ENCODE data around the gene CBFB. TPM values are rescaled to one million over a fixed set of nuclear protein-coding genes. Genes with fewer than 3 reads are reported as not detected.

The CBFB gene
- total and polyA plus RNA-seq, 2 of the 13 experiments (the other 11 are each of a cell fraction or from before 2014, with no cell fraction given), result 22.1 to 70.8 TPM

DNA sequence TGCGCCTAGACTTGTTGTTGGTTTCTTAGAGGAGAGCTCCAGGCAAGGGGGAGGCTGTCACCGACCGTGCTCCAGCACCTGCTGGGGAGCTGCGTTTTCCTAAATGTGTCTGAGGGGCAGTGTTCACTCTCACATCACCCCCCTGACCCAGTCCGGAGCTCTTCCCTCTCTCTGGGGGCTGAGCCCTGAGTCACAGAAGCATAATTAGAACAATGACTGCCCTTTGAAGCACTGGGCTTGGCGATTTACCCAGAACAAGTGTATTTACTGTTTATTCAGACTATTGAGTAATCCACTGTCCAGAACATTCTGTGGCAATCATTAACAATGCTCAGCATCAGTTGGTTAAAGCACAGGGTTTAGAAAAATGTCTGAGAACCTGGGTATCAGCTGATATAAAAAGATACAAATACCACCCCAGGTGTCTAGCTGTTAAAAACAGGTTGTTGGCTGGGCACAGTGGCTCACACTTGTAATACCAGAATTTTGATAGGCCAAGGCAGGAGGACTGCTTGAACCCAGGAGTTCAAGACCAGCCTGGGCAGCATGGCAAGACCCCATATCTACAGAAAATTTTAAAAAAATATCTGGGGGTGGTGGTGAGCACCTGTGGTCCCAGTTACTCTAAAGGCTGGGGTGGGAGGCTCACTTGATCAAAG is 32.5 kb upstream of the CBFB start (continued):
- TF ChIP-seq MZF1 (CRISPR knock-in tag; IDR thresholded peaks at IDR 0.05; ENCODE audit: borderline replicate concordance) (no peak), ZNF562 (CRISPR knock-in tag; IDR thresholded peaks at IDR 0.05; ENCODE audit: borderline replicate concordance) (no peak), HOXD1 (CRISPR knock-in tag; IDR thresholded peaks at IDR 0.05) (peak; percentile 50; the same call in 1 of the 2 replicates), JUNB (CRISPR knock-in tag; IDR thresholded peaks at IDR 0.05; ENCODE audit: borderline replicate concordance) (no peak), ARNTL (CRISPR knock-in tag; IDR thresholded peaks at IDR 0.05) (no peak; the same call in 1 of the 2 replicates), RXRB (CRISPR knock-in tag; IDR thresholded peaks at IDR 0.05; ENCODE audit: borderline replicate concordance) (peak; percentile 81), MIER2 (CRISPR knock-in tag; IDR thresholded peaks at IDR 0.05) (no peak), HIVEP1 (CRISPR knock-in tag; IDR thresholded peaks at IDR 0.05) (no peak), ZNF460 (CRISPR knock-in tag; IDR thresholded peaks at IDR 0.05; ENCODE audit: borderline replicate concordance) (no peak), FOXM1 (CRISPR knock-in tag; IDR thresholded peaks at IDR 0.05) (no peak), CCAR2 (optimal IDR thresholded peaks at IDR 0.05; ENCODE audit: low read depth, low read length) (peak; percentile 39), ZNF253 (CRISPR knock-in tag; IDR thresholded peaks at IDR 0.05; ENCODE audit: borderline replicate concordance) (no peak), ZSCAN30 (CRISPR knock-in tag; IDR thresholded peaks at IDR 0.05) (no peak), NR2F1 (CRISPR knock-in tag; IDR thresholded peaks at IDR 0.05) (no peak), THAP11 (CRISPR knock-in tag; IDR thresholded peaks at IDR 0.05) (peak; percentile 76), POGZ (CRISPR knock-in tag; IDR thresholded peaks at IDR 0.05) (peak; percentile 41; the same call in 1 of the 2 replicates), MYNN (CRISPR knock-in tag; IDR thresholded peaks at IDR 0.05; ENCODE audit: low read depth) (no peak), HMGA1 (CRISPR knock-in tag; conservative IDR thresholded peaks at IDR 0.05) (no peak), ZNF20 (CRISPR knock-in tag; IDR thresholded peaks at IDR 0.05) (no peak), XRCC5 (optimal IDR thresholded peaks at IDR 0.05; ENCODE audit: low read length) (peak; percentile 53), ZNF263 (CRISPR knock-in tag; IDR thresholded peaks at IDR 0.05) (0 out of 2 replicates have a peak, but pooled peaks have one; percentile 15), ZNF672 (CRISPR knock-in tag; IDR thresholded peaks at IDR 0.05) (no peak), ZNF569 (CRISPR knock-in tag; IDR thresholded peaks at IDR 0.05; ENCODE audit: borderline replicate concordance) (no peak), KLF12 (CRISPR knock-in tag; IDR thresholded peaks at IDR 0.05; ENCODE audit: borderline replicate concordance) (no peak), ETV6 (CRISPR knock-in tag; conservative IDR thresholded peaks at IDR 0.05) (no peak), ZNF841 (CRISPR knock-in tag; IDR thresholded peaks at IDR 0.05; ENCODE audit: borderline replicate concordance) (no peak)
- TF ChIP-seq, protein P1, sequence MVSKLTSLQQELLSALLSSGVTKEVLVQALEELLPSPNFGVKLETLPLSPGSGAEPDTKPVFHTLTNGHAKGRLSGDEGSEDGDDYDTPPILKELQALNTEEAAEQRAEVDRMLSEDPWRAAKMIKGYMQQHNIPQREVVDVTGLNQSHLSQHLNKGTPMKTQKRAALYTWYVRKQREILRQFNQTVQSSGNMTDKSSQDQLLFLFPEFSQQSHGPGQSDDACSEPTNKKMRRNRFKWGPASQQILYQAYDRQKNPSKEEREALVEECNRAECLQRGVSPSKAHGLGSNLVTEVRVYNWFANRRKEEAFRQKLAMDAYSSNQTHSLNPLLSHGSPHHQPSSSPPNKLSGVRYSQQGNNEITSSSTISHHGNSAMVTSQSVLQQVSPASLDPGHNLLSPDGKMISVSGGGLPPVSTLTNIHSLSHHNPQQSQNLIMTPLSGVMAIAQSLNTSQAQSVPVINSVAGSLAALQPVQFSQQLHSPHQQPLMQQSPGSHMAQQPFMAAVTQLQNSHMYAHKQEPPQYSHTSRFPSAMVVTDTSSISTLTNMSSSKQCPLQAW (CRISPR knock-in tag; IDR thresholded peaks at IDR 0.05), result peak; percentile 100
- TF ChIP-seq, protein P2, sequence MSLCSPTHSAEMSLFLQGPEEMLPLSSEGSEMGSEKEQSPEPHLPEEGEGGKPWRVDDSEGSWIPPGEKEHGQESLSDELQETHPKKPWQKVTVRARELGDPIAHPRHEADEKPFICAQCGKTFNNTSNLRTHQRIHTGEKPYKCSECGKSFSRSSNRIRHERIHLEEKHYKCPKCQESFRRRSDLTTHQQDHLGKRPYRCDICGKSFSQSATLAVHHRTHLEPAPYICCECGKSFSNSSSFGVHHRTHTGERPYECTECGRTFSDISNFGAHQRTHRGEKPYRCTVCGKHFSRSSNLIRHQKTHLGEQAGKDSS (CRISPR knock-in tag; IDR thresholded peaks at IDR 0.05; ENCODE audit: borderline replicate concordance, low read depth), result peak; percentile 77; the same call in 1 of the 2 replicates
- TF ChIP-seq, protein P3, sequence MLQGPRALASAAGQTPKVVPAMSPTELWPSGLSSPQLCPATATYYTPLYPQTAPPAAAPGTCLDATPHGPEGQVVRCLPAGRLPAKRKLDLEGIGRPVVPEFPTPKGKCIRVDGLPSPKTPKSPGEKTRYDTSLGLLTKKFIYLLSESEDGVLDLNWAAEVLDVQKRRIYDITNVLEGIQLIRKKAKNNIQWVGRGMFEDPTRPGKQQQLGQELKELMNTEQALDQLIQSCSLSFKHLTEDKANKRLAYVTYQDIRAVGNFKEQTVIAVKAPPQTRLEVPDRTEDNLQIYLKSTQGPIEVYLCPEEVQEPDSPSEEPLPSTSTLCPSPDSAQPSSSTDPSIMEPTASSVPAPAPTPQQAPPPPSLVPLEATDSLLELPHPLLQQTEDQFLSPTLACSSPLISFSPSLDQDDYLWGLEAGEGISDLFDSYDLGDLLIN (CRISPR knock-in tag; IDR thresholded peaks at IDR 0.05; ENCODE audit: borderline replicate concordance), result no peak
